Spinal cord (tissue), 10 donors: Measurements from ENCODE around the gene KRT78. TPM values are rescaled to one million over a fixed set of nuclear protein-coding genes. Genes with fewer than 3 reads are reported as not detected.

Experiments used
- DNase-seq, 6 donors: peaks; one replicate each; pipeline versions ENCODE4 v3.0.0 to v3.0.0-alpha.2; 2013 to 2015; ENCODE audit warnings: low spot score in 6 of 6, low read depth in 4 of 6
- H3K27ac ChIP-seq: one replicate; pipeline ENCODE4 v1.5.1; 2013; ENCODE audit warnings: low read depth, low read length, control low read depth
- H3K27me3 ChIP-seq: one replicate; pipeline ENCODE4 v1.6.1; 2013; ENCODE audit warnings: low read length; ENCODE audit not compliant: control insufficient read depth, insufficient read depth
- H3K36me3 ChIP-seq: one replicate; pipeline ENCODE4 v1.6.1; 2013; ENCODE audit warnings: low read length; ENCODE audit not compliant: control insufficient read depth, insufficient read depth
- H3K4me1 ChIP-seq: one replicate; pipeline ENCODE4 v1.6.1; 2013; ENCODE audit warnings: low read length; ENCODE audit not compliant: control insufficient read depth, insufficient read depth
- H3K4me3 ChIP-seq: one replicate; pipeline ENCODE4 v1.5.1; 2013; ENCODE audit warnings: low read depth, low read length, control low read depth
- H3K9me3 ChIP-seq: one replicate; pipeline ENCODE4 v1.6.1; 2013; ENCODE audit warnings: low read length; ENCODE audit not compliant: control insufficient read depth, insufficient read depth
- WGBS: methylation state at CpG from one replicate; pipeline ENCODE4 v1.1.5; 2013; ENCODE audit warnings: missing lambda C conversion rate; ENCODE audit not compliant: insufficient coverage; 5-methylcytosine and 5-hydroxymethylcytosine counted together
- polyA plus RNA-seq, 2 donors: library from polyadenylated mRNA; unstranded; fragments of 120-200 nt; gene quantifications; one replicate each; pipeline ENCODE4 v1.2.1, GENCODE V29; 2013; ENCODE audit not compliant: insufficient read length in 2 of 2
- total RNA-seq, 2 donors: library from RNA; depleted of rRNA in 1 of 2; stranded (reverse); fragments of 120-200 nt in 1 of 2; fragments of >200 nt in 1 of 2; gene quantifications; one replicate each; pipeline versions ENCODE4 v1.2.3 to v1.2.4, GENCODE V29; 2013 to 2014
- donor health status: healthy.

Gene KRT78
- total and polyA plus RNA-seq, 4 donors: 0.11 TPM; not detected in 3

- Histone ChIP-seq H3K36me3 (no peaks in the 10 kb centered on the region), H3K4me1 (peaks cover 17% of the 10 kb centered on the region), H3K27me3 (no peaks in the 10 kb centered on the region), H3K27ac (no peak overlapping the region), H3K9me3 (no peaks in the 10 kb centered on the region), H3K4me3 (no peak overlapping the region)
- DNase-seq: peak; percentile 73 to 97 (median 81)
- 5% methylated on average over 34 of the region's 38 CpGs for WGBS
These were observed 30.9 kb upstream of the KRT78 start for GRCh38 chr12:52879394-52880351.

- peaks cover 26% of the 10 kb centered on the region for H3K4me1 ChIP-seq
- H3K27ac ChIP-seq: no peak overlapping the region
- H3K36me3 ChIP-seq: no peaks in the 10 kb centered on the region
- H3K4me3 ChIP-seq: no peak overlapping the region
- peaks cover 6% of the 10 kb centered on the region for H3K27me3 ChIP-seq
- no peaks in the 10 kb centered on the region for H3K9me3 ChIP-seq
- WGBS: 64% methylated on average over 11 of the region's 17 CpGs
- peak in 2 of 6 donors; percentile 16 to 41 for DNase-seq
These were observed 30.0 kb upstream of the KRT78 start for GRCh38 chr12:52878507-52879393.

GRCh38 chr12:52877242-52877641 lies 28.4 kb upstream of the KRT78 start:
- H3K4me1 ChIP-seq: peaks cover 28% of the 10 kb centered on the region
- DNase-seq: no peak
- WGBS: 69% methylated on average over 3 of the region's 3 CpGs
- H3K4me3 ChIP-seq: no peak overlapping the region
- H3K27ac ChIP-seq: no peak overlapping the region
- H3K27me3 ChIP-seq: peaks cover 15% of the 10 kb centered on the region
- H3K36me3 ChIP-seq: no peaks in the 10 kb centered on the region
- H3K9me3 ChIP-seq: no peaks in the 10 kb centered on the region

- no peaks in the 10 kb centered on the region for H3K9me3 ChIP-seq
- DNase-seq: no peak
- H3K36me3 ChIP-seq: no peaks in the 10 kb centered on the region
- peaks cover 15% of the 10 kb centered on the region for H3K27me3 ChIP-seq
- H3K4me1 ChIP-seq: peaks cover 32% of the 10 kb centered on the region
- 88% methylated on average over 5 of the region's 7 CpGs for WGBS
- no peak overlapping the region for H3K27ac ChIP-seq
- no peak overlapping the region for H3K4me3 ChIP-seq
These were observed 27.6 kb upstream of the KRT78 start for GRCh38 chr12:52876372-52876771.

GRCh38 chr12:52874573-52875435 lies 26.0 kb upstream of the KRT78 start:
- Histone ChIP-seq H3K27me3 (peaks cover 15% of the 10 kb centered on the region), H3K4me3 (no peak overlapping the region), H3K9me3 (no peaks in the 10 kb centered on the region), H3K27ac (no peak overlapping the region), H3K4me1 (peaks cover 42% of the 10 kb centered on the region), H3K36me3 (no peaks in the 10 kb centered on the region)
- 81% methylated on average over 6 of the region's 10 CpGs for WGBS
- no peak for DNase-seq

- no peaks in the 10 kb centered on the region for H3K36me3 ChIP-seq
- H3K4me3 ChIP-seq: peak overlapping the region; percentile 0
- H3K27ac ChIP-seq: no peak overlapping the region
- H3K4me1 ChIP-seq: peaks cover 34% of the 10 kb centered on the region
- no peaks in the 10 kb centered on the region for H3K9me3 ChIP-seq
- peaks cover 15% of the 10 kb centered on the region for H3K27me3 ChIP-seq
- WGBS: 3% methylated on average over 53 of the region's 55 CpGs
- DNase-seq: peak in 2 of 6 donors; percentile 37 to 53
These were observed 25.2 kb upstream of the KRT78 start for GRCh38 chr12:52873832-52874572.

- Histone ChIP-seq H3K27me3 (peaks cover 15% of the 10 kb centered on the region), H3K36me3 (no peaks in the 10 kb centered on the region), H3K4me3 (no peak overlapping the region), H3K9me3 (no peaks in the 10 kb centered on the region), H3K27ac (no peak overlapping the region), H3K4me1 (peaks cover 29% of the 10 kb centered on the region)
- DNase-seq: no peak
- 76% methylated on average over 3 of the region's 4 CpGs for WGBS
These were observed 24.7 kb upstream of the KRT78 start for GRCh38 chr12:52873513-52873831.

- H3K4me3 ChIP-seq: no peak overlapping the region
- no peak for DNase-seq
- WGBS: 79% methylated on average over 7 of the region's 13 CpGs
- H3K27me3 ChIP-seq: peaks cover 15% of the 10 kb centered on the region
- peaks cover 29% of the 10 kb centered on the region for H3K4me1 ChIP-seq
- H3K27ac ChIP-seq: no peak overlapping the region
- no peaks in the 10 kb centered on the region for H3K36me3 ChIP-seq
- H3K9me3 ChIP-seq: no peaks in the 10 kb centered on the region
These were observed 24.0 kb upstream of the KRT78 start for GRCh38 chr12:52872644-52873389.
